Measurements from ENCODE around the gene ZFP64.
A peak's percentile ranks its signal among the peaks of the same experiment; 100 is the strongest.

DNA sequence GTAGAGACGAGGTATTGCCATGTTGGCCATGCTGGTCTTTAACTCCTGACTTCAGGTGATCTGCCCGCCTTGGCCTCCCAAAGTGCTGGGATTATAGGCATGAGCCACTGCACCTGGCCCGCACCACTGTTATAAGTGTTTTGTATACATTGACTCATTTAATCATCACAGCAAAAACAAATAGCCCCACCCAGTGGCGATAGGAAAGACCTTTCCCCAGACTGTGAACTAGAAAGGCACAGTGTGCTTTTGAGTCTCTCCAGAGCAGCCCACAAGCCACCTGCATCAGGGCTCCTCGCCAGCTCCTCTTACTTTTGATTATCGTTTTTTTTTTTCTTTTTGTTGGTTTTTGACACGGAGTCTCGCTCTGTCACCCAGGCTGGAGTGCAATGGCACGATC lies 27.9 kb upstream of the ZFP64 start:
- TF ChIP-seq POLR2AphosphoS5 (IDR thresholded peaks at IDR 0.05; ENCODE audit: low read depth, low read length) (no peak), SIN3A (IDR thresholded peaks at IDR 0.05; ENCODE audit: borderline replicate concordance, insufficient read depth, low read depth, low read length) (no peak)
- TF ChIP-seq, protein P1, sequence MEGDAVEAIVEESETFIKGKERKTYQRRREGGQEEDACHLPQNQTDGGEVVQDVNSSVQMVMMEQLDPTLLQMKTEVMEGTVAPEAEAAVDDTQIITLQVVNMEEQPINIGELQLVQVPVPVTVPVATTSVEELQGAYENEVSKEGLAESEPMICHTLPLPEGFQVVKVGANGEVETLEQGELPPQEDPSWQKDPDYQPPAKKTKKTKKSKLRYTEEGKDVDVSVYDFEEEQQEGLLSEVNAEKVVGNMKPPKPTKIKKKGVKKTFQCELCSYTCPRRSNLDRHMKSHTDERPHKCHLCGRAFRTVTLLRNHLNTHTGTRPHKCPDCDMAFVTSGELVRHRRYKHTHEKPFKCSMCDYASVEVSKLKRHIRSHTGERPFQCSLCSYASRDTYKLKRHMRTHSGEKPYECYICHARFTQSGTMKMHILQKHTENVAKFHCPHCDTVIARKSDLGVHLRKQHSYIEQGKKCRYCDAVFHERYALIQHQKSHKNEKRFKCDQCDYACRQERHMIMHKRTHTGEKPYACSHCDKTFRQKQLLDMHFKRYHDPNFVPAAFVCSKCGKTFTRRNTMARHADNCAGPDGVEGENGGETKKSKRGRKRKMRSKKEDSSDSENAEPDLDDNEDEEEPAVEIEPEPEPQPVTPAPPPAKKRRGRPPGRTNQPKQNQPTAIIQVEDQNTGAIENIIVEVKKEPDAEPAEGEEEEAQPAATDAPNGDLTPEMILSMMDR (IDR thresholded peaks at IDR 0.05) = peak; percentile 20
